Cardiac muscle cell (in vitro differentiated cells and primary cell): ENCODE results near the gene CSTB. TPM values are rescaled to one million over a fixed set of nuclear protein-coding genes. Genes with fewer than 3 reads are reported as not detected.
A peak's percentile ranks its signal among the peaks of the same experiment; 100 is the strongest.

Experiments used
- DNase-seq, 2 donors: peaks; one replicate each; pipeline versions ENCODE4 v3.0.0 to v3.0.0-alpha.2; 2010 to 2017; ENCODE audit warnings: low read depth in 1 of 2, low spot score in 1 of 2
- H3K27ac ChIP-seq: fragments of 200-600 bp; sonication (generic); 2 replicates; pipeline ENCODE4 v1.5.1; 2016
- H3K27me3 ChIP-seq: fragments of 200-600 bp; sonication (generic); 2 replicates; pipeline ENCODE4 v1.6.0; 2016; ENCODE audit warnings: control low read depth
- H3K36me3 ChIP-seq: fragments of 200-600 bp; sonication (generic); 2 replicates; pipeline ENCODE4 v1.5.1; 2016; ENCODE audit warnings: control low read depth
- H3K4me1 ChIP-seq: fragments of 200-600 bp; sonication (generic); 2 replicates; pipeline ENCODE4 v1.8.1; 2017; ENCODE audit warnings: low read depth, mild to moderate bottlenecking, mixed run types
- H3K4me3 ChIP-seq: fragments of 200-600 bp; sonication (generic); 2 replicates; pipeline ENCODE4 v1.5.1; 2016; ENCODE audit warnings: mild to moderate bottlenecking
- H3K9me3 ChIP-seq: fragments of 200-600 bp; sonication (generic); 2 replicates; pipeline ENCODE4 v1.5.1; 2017; ENCODE audit warnings: low read depth, mild to moderate bottlenecking, control low read depth
- polyA plus RNA-seq: library from polyadenylated mRNA; unstranded; fragments of >200 nt; fragmentation: Nextera tagmentation; extraction: Ambion mirVana; gene quantifications from 2 replicates; pipeline ENCODE4 v1.2.1, GENCODE V29; 2016
- total RNA-seq: library from RNA; depleted of rRNA; stranded (reverse); fragments of >200 nt; gene quantifications from 2 replicates; pipeline ENCODE4 v1.2.3, GENCODE V29; 2016
- TF ChIP-seq, protein P1 (sequence below): IDR thresholded peaks from 2 replicates; pipeline ENCODE4 v1.5.1; 2012; ENCODE audit warnings: low read depth, mild to moderate bottlenecking, low read length

CSTB gene
- total and polyA plus RNA-seq, 2 experiments from 2014 or later, result 9.8 to 83.3 TPM

DNA sequence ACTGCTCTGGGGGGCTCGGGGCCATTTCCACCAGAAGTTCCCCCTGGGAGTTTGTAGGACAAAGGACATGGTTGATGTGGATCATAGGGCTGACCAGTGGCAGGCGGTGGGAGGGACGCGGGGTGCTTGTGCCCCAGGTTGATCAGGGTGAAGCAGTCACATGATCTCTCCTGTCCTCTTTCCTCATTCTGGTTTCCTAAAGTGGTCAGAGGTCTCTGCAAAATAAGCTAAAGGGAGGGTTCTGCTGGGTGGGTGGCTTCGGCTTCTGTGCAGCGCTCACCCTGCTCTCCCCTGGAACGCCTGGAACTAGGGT lies 48.0 kb downstream of the CSTB start:
- Histone ChIP-seq H3K36me3 (no peaks in the 10 kb centered on the region), H3K4me3 (peak overlapping the region; percentile 41), H3K27me3 (no peaks in the 10 kb centered on the region), H3K27ac (peak overlapping the region; percentile 87), H3K4me1 (no peaks in the 10 kb centered on the region), H3K9me3 (no peaks in the 10 kb centered on the region)
- DNase-seq, result no peak
- TF ChIP-seq, protein P1, sequence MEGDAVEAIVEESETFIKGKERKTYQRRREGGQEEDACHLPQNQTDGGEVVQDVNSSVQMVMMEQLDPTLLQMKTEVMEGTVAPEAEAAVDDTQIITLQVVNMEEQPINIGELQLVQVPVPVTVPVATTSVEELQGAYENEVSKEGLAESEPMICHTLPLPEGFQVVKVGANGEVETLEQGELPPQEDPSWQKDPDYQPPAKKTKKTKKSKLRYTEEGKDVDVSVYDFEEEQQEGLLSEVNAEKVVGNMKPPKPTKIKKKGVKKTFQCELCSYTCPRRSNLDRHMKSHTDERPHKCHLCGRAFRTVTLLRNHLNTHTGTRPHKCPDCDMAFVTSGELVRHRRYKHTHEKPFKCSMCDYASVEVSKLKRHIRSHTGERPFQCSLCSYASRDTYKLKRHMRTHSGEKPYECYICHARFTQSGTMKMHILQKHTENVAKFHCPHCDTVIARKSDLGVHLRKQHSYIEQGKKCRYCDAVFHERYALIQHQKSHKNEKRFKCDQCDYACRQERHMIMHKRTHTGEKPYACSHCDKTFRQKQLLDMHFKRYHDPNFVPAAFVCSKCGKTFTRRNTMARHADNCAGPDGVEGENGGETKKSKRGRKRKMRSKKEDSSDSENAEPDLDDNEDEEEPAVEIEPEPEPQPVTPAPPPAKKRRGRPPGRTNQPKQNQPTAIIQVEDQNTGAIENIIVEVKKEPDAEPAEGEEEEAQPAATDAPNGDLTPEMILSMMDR, result no peak

DNA sequence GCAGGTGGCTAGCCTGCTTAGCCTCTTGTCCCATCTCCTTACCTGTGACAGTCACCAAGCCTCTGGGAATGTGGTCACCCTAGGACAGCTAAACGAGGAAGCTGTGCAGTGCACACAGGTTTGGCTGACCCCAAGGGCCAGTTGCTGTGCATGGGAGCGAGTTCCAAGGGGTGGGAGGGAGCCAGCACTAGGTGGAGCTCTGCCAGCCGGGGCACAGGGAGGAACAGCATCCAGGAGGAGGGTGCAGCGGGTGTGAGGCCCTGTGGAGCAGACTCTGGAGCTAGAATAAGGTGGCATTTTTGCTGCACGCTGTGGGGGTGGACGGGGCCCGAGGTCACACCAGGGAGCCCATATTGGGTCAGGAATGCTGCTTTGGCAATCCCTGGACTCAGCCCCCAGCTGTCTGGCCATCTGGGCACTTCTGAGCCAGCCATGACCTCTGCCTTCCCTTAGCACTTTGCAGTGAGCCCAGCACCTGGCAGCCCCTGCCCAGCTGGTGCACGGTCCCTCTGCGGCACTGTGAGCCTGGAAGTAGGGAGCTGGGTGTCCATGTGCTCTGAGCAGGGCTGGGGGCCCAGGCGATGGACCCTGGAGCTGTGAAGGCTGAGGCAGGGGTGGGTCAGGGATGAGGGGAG lies 48.5 kb downstream of the CSTB start:
- H3K27ac ChIP-seq, result peak overlapping the region; percentile 87
- peak in 1 of 2 donors; percentile 48 for DNase-seq
- H3K27me3 ChIP-seq, result no peaks in the 10 kb centered on the region

DNA sequence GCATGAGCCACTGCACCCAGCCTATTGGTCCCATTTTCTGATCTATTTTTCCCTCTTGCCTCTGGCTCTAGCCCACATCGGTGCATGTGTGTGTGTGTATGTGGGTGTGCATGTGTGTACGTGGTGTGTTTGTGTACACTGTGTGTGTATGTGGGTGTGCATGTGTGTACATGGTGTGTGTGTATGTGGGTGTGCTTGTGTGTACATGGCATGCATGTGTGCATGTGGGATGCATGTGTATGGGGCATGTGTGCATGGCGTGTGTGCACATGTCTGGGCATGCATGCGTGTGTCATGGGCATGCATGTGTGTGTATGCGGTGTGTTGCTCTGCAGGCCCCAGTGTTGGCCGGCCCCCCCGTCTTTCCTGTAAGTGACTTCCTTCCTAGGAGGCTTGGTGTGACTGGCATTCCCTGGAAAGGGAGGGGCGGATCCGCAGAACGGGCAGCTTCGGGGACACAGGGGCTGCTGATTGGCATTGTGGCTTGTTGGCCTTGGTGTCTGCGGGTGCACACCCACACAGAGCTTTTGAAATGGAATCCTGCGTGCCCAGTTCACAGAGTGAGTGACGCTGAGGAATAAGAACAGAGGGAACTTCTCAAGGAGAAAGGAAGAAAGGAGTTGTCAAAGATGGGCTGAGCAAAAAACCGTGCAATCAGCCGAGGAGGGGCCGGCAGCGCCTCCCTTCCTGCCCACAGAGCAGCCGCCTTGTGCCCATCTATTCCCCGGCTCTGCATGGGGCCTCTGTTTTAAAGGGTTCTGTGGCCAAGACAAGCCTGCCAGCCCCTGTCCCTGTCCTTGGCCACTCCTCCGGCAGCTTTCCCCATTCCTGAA lies 49.2 kb downstream of the CSTB start:
- TF ChIP-seq, protein P1, result no peak
- Histone ChIP-seq H3K36me3 (no peaks in the 10 kb centered on the region), H3K4me3 (no peak overlapping the region), H3K9me3 (no peaks in the 10 kb centered on the region), H3K4me1 (no peaks in the 10 kb centered on the region), H3K27ac (no peak overlapping the region), H3K27me3 (no peaks in the 10 kb centered on the region)
- DNase-seq, result no peak

More for the DNA sequence above, 48.5 kb downstream of the CSTB start:
- Histone ChIP-seq H3K9me3 (no peaks in the 10 kb centered on the region), H3K4me3 (no peak overlapping the region), H3K4me1 (no peaks in the 10 kb centered on the region), H3K36me3 (no peaks in the 10 kb centered on the region)
- TF ChIP-seq, protein P1, result peak; percentile 13

Other genes starting within 250 kb of the CSTB start
- gene HSF2BP, start 116.8 kb downstream of the CSTB start, total RNA-seq, result 1.2 and 3.6 TPM in 2 replicates
- 0.22 and 1.8 TPM in 2 replicates for gene HSF2BP, start 116.8 kb downstream of the CSTB start, polyA plus RNA-seq
- gene RRP1B, start 116.7 kb downstream of the CSTB start, total RNA-seq, result 16.9 and 25.5 TPM in 2 replicates
- 13.6 and 14.8 TPM in 2 replicates for gene RRP1B, start 116.7 kb downstream of the CSTB start, polyA plus RNA-seq
- 74.4 and 76.2 TPM in 2 replicates for gene PDXK, start 57.2 kb downstream of the CSTB start, total RNA-seq
- 82.4 and 103 TPM in 2 replicates for gene PDXK, start 57.2 kb downstream of the CSTB start, polyA plus RNA-seq
- gene RRP1, start 13.3 kb upstream of the CSTB start, total RNA-seq, result 14.4 and 20.1 TPM in 2 replicates
- gene RRP1, start 13.3 kb upstream of the CSTB start, polyA plus RNA-seq, result 27.8 and 32.6 TPM in 2 replicates
- gene AGPAT3, start 88.9 kb upstream of the CSTB start, total RNA-seq, result 19.4 and 23.6 TPM in 2 replicates
- gene AGPAT3, start 88.9 kb upstream of the CSTB start, polyA plus RNA-seq, result 12.4 and 20.1 TPM in 2 replicates
- 12.6 and 14.5 TPM in 2 replicates for gene TRAPPC10, start 236.0 kb upstream of the CSTB start, total RNA-seq
- 6.5 and 7.9 TPM in 2 replicates for gene TRAPPC10, start 236.0 kb upstream of the CSTB start, polyA plus RNA-seq